Activated CD8-positive, alpha-beta memory T cell treated with anti-CD3 and anti-CD28 coated beads, Interleukin-2, amount 10 ng/mL, durations not matched to agents 7 days and 5 days (primary cell): ENCODE measurements around the gene SLC16A10. TPM values are rescaled to one million over a fixed set of nuclear protein-coding genes. Genes with fewer than 3 reads are reported as not detected.
"Not testable (repeated sequence)": the region's sequence is repeated elsewhere in the genome, so short reads cannot be mapped to it uniquely, and the experiment has no call there.

Source experiments
- ATAC-seq: fragments of 150-1000 bp; cut with Tn5 transposase; one replicate; pipeline ENCODE4 v1.10.0; 2021; ENCODE audit warnings: moderate library complexity
- CTCF ChIA-PET: fragments of 350-600 bp; sonication (Branson Sonifier 250); formaldehyde crosslinking; loops from one replicate; lab custom pipeline; 2021; ENCODE audit warnings: antibody characterized with exemption; lab: Charles Lee
- DNase-seq: peaks from one replicate; pipeline ENCODE4 v3.0.0-alpha.2; 2020
- H3K27ac Mint-ChIP-seq: one replicate; pipeline ENCODE4 v1.8.0; 2021; ENCODE audit warnings: mild to moderate bottlenecking, mixed read lengths
- H3K27me3 Mint-ChIP-seq: one replicate; pipeline ENCODE4 v1.8.0; 2021; ENCODE audit warnings: mixed read lengths
- H3K36me3 Mint-ChIP-seq: one replicate; pipeline ENCODE4 v1.8.0; 2021; ENCODE audit warnings: mild to moderate bottlenecking, mixed read lengths
- H3K4me1 Mint-ChIP-seq: one replicate; pipeline ENCODE4 v1.8.0; 2021; ENCODE audit warnings: mixed read lengths
- H3K4me3 Mint-ChIP-seq: one replicate; pipeline ENCODE4 v1.8.0; 2021; ENCODE audit warnings: mild to moderate bottlenecking, moderate library complexity, mixed read lengths
- H3K9me3 Mint-ChIP-seq: one replicate; pipeline ENCODE4 v1.8.0; 2022; ENCODE audit warnings: low read depth, mixed read lengths
- total RNA-seq, 2 experiments: library from RNA; stranded (reverse); gene quantifications; one replicate each; pipeline ENCODE4 v1.2.3, GENCODE V29; 2021

SLC16A10 gene
- total RNA-seq, 2 experiments from 2014 or later: 2.4 to 4.8 TPM

- H3K27ac Mint-ChIP-seq: no peak overlapping the region
- H3K27me3 Mint-ChIP-seq: peaks cover 44% of the 10 kb centered on the region
- no peaks in the 10 kb centered on the region for H3K9me3 Mint-ChIP-seq
- H3K4me1 Mint-ChIP-seq: no peaks in the 10 kb centered on the region
- no peaks in the 10 kb centered on the region for H3K36me3 Mint-ChIP-seq
- H3K4me3 Mint-ChIP-seq: no peak overlapping the region
- CTCF ChIA-PET: interaction anchor here (1.2 kb wide), 1 partner anchor 9 kb away, joined by 3 read pairs; no protein-coding TSS in a partner anchor
- no peak for ATAC-seq
- no peak for DNase-seq
These were observed 17.8 kb upstream of the SLC16A10 start for GRCh38 chr6:111069382-111070104.

- H3K4me1 Mint-ChIP-seq: no peaks in the 10 kb centered on the region
- H3K36me3 Mint-ChIP-seq: no peaks in the 10 kb centered on the region
- peaks cover 39% of the 10 kb centered on the region for H3K27me3 Mint-ChIP-seq
- CTCF ChIA-PET: interaction anchor here (1.2 kb wide), 1 partner anchor 8 kb away, joined by 3 read pairs; no protein-coding TSS in a partner anchor
- H3K4me3 Mint-ChIP-seq: no peak overlapping the region
- ATAC-seq (no peak), DNase-seq (no peak)
- H3K27ac Mint-ChIP-seq: no peak overlapping the region
- no peaks in the 10 kb centered on the region for H3K9me3 Mint-ChIP-seq
These were observed 16.9 kb upstream of the SLC16A10 start for GRCh38 chr6:111070105-111071005.

- Mint-ChIP-seq H3K27me3 (peaks cover 30% of the 10 kb centered on the region), H3K27ac (no peak overlapping the region), H3K4me3 (no peak overlapping the region), H3K9me3 (no peaks in the 10 kb centered on the region), H3K36me3 (no peaks in the 10 kb centered on the region), H3K4me1 (no peaks in the 10 kb centered on the region)
- no peak for ATAC-seq
- no peak for DNase-seq
- CTCF ChIA-PET: no interaction called here
These were observed 14.4 kb upstream of the SLC16A10 start for GRCh38 chr6:111072801-111073360.

- peaks cover 29% of the 10 kb centered on the region for H3K27me3 Mint-ChIP-seq
- no peaks in the 10 kb centered on the region for H3K4me1 Mint-ChIP-seq
- H3K36me3 Mint-ChIP-seq: no peaks in the 10 kb centered on the region
- no peak overlapping the region for H3K4me3 Mint-ChIP-seq
- no peak overlapping the region for H3K27ac Mint-ChIP-seq
- no peak for DNase-seq
- CTCF ChIA-PET: no interaction called here
- no peak for ATAC-seq
- H3K9me3 Mint-ChIP-seq: no peaks in the 10 kb centered on the region
These were observed 13.0 kb upstream of the SLC16A10 start for GRCh38 chr6:111074311-111074710.

- DNase-seq (no peak), ATAC-seq (no peak)
- H3K4me1 Mint-ChIP-seq: no peaks in the 10 kb centered on the region
- no peaks in the 10 kb centered on the region for H3K9me3 Mint-ChIP-seq
- H3K4me3 Mint-ChIP-seq: no peak overlapping the region
- no peaks in the 10 kb centered on the region for H3K36me3 Mint-ChIP-seq
- CTCF ChIA-PET: interaction anchor here (0.6 kb wide), 1 partner anchor 1140 kb away, joined by 3 read pairs; no protein-coding TSS in a partner anchor
- H3K27me3 Mint-ChIP-seq: peaks cover 21% of the 10 kb centered on the region
- H3K27ac Mint-ChIP-seq: no peak overlapping the region
These were observed 11.1 kb upstream of the SLC16A10 start for GRCh38 chr6:111076024-111076695.

- no peaks in the 10 kb centered on the region for H3K9me3 Mint-ChIP-seq
- no peaks in the 10 kb centered on the region for H3K36me3 Mint-ChIP-seq
- DNase-seq (no peak), ATAC-seq (no peak)
- no peaks in the 10 kb centered on the region for H3K4me1 Mint-ChIP-seq
- peaks cover 6% of the 10 kb centered on the region for H3K27me3 Mint-ChIP-seq
- H3K4me3 Mint-ChIP-seq: no peak overlapping the region
- CTCF ChIA-PET: no interaction called here
- H3K27ac Mint-ChIP-seq: no peak overlapping the region
These were observed 6.6 kb upstream of the SLC16A10 start for GRCh38 chr6:111080698-111081097.

- Mint-ChIP-seq H3K27ac (no peak overlapping the region), H3K36me3 (peaks cover under 1% of the 10 kb centered on the region), H3K4me1 (peaks cover 27% of the 10 kb centered on the region), H3K4me3 (peak overlapping the region; percentile 76), H3K9me3 (no peaks in the 10 kb centered on the region), H3K27me3 (peaks cover 42% of the 10 kb centered on the region)
- DNase-seq (no peak), ATAC-seq (no peak)
- CTCF ChIA-PET: no interaction called here
These were observed 618 bp upstream of the SLC16A10 start for GRCh38 chr6:111086685-111087084.

- DNase-seq (peak; percentile 70), ATAC-seq (peak; percentile 40)
- Mint-ChIP-seq H3K4me3 (peak overlapping the region; percentile 77), H3K4me1 (peaks cover 27% of the 10 kb centered on the region), H3K9me3 (no peaks in the 10 kb centered on the region), H3K27me3 (peaks cover 47% of the 10 kb centered on the region), H3K27ac (peak overlapping the region; percentile 50), H3K36me3 (peaks cover 2% of the 10 kb centered on the region)
- CTCF ChIA-PET: no interaction called here
These were observed 766 bp downstream of the SLC16A10 start for GRCh38 chr6:111087871-111088667.

- DNase-seq: no peak
- Mint-ChIP-seq H3K4me1 (peaks cover 27% of the 10 kb centered on the region), H3K36me3 (peaks cover 2% of the 10 kb centered on the region), H3K27ac (no peak overlapping the region), H3K4me3 (peak overlapping the region; percentile 77), H3K27me3 (peaks cover 53% of the 10 kb centered on the region), H3K9me3 (no peaks in the 10 kb centered on the region)
- ATAC-seq: no peak
- CTCF ChIA-PET: no interaction called here
These were observed 1.3 kb downstream of the SLC16A10 start for GRCh38 chr6:111088668-111089003.

- CTCF ChIA-PET: no interaction called here
- Mint-ChIP-seq H3K4me3 (no peak overlapping the region), H3K27me3 (peaks cover 49% of the 10 kb centered on the region), H3K9me3 (no peaks in the 10 kb centered on the region), H3K36me3 (peaks cover 2% of the 10 kb centered on the region), H3K27ac (no peak overlapping the region), H3K4me1 (peaks cover 27% of the 10 kb centered on the region)
- ATAC-seq (no peak), DNase-seq (no peak)
These were observed 3.5 kb downstream of the SLC16A10 start for GRCh38 chr6:111090766-111091165.

GRCh38 chr6:111091987-111092386, 4.7 kb downstream of the SLC16A10 start:
- ATAC-seq (no peak), DNase-seq (no peak)
- Mint-ChIP-seq H3K27ac (no peak overlapping the region), H3K4me1 (peaks cover 16% of the 10 kb centered on the region), H3K9me3 (no peaks in the 10 kb centered on the region), H3K36me3 (peaks cover 2% of the 10 kb centered on the region), H3K4me3 (no peak overlapping the region), H3K27me3 (peaks cover 42% of the 10 kb centered on the region)
- CTCF ChIA-PET: no interaction called here

GRCh38 chr6:111095488-111095887, 8.2 kb downstream of the SLC16A10 start:
- ATAC-seq, H3K27ac Mint-ChIP-seq, H3K9me3 Mint-ChIP-seq, H3K4me3 Mint-ChIP-seq, H3K36me3 Mint-ChIP-seq, DNase-seq, H3K4me1 Mint-ChIP-seq: not testable (repeated sequence)
- CTCF ChIA-PET: interaction anchor here (0.7 kb wide), 1 partner anchor 84 kb away, joined by 3 read pairs; no protein-coding TSS in a partner anchor
- H3K27me3 Mint-ChIP-seq: peaks cover 18% of the 10 kb centered on the region
